OCI-LY7 (cell line): ENCODE results near the gene LRRC47.
A peak's percentile ranks its signal among the peaks of the same experiment; 100 is the strongest.

ENCODE experiments used
- EZH2phosphoT487 ChIP-seq: fragments of 200-600 bp; sonication (generic); IDR thresholded peaks from 2 replicates; pipeline ENCODE4 v1.6.1; 2018; ENCODE audit warnings: low read depth, borderline replicate concordance, mild to moderate bottlenecking, mixed run types, antibody characterized with exemption, low read length, moderate library complexity, mixed read lengths
- TF ChIP-seq, protein P1 (sequence below): fragments of 200-600 bp; sonication (generic); conservative IDR thresholded peaks from 2 replicates; pipeline ENCODE4 v1.5.1; 2014; ENCODE audit warnings: mild to moderate bottlenecking, antibody characterized with exemption, low read length, moderate library complexity, mixed read lengths

DNA sequence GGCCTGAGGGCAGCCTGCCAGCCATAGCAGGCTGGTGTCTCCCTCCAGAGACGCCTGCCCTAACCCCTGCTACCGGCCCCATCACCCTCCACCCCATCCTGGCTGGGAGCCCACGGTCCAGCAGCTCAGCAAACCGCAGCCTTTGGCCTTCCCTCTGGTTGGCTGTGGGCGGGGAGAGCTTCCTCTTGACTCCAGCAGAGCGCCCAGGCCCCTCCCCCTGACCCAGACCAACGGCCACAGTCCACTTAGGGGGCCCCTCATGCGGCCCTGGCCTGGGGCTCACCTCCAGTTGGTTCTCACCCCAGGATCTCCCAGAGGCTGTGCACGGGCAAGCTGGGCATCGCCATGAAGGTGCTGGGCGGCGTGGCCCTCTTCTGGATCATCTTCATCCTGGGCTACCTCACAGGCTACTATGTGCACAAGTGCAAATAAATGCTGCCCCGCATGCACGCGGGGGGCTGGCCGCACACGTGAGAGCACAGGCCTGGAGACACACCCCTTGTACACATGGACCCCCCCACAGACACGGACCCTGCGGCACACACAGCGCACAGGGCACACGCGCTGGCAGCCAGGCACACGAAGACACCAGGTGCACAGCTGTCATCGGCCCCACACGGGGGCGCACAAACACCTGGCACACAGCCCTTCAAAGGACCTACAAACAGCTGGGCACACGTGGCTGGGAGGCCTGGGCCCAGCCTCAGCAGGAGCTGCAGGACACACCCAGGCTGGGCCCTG lies 20.6 kb downstream of the LRRC47 start:
- TF ChIP-seq, protein P1, sequence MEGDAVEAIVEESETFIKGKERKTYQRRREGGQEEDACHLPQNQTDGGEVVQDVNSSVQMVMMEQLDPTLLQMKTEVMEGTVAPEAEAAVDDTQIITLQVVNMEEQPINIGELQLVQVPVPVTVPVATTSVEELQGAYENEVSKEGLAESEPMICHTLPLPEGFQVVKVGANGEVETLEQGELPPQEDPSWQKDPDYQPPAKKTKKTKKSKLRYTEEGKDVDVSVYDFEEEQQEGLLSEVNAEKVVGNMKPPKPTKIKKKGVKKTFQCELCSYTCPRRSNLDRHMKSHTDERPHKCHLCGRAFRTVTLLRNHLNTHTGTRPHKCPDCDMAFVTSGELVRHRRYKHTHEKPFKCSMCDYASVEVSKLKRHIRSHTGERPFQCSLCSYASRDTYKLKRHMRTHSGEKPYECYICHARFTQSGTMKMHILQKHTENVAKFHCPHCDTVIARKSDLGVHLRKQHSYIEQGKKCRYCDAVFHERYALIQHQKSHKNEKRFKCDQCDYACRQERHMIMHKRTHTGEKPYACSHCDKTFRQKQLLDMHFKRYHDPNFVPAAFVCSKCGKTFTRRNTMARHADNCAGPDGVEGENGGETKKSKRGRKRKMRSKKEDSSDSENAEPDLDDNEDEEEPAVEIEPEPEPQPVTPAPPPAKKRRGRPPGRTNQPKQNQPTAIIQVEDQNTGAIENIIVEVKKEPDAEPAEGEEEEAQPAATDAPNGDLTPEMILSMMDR: peak; percentile 87
- no peak for TF ChIP-seq EZH2phosphoT487
